ENCODE results near the gene CTU2. TPM values are rescaled to one million over a fixed set of nuclear protein-coding genes. Genes with fewer than 3 reads are reported as not detected.

CTU2 gene
- total RNA-seq, 3 donors from 2014 or later = 7.3 to 8.2 (median 7.8) TPM

- Histone ChIP-seq H3K36me3 (peaks cover 21% of the 10 kb centered on the region), H3K4me3 (no peak overlapping the region), H3K27ac (no peak overlapping the region), H3K4me1 (no peaks in the 10 kb centered on the region), H3K27me3 (no peaks in the 10 kb centered on the region), H3K9me3 (no peaks in the 10 kb centered on the region)
- DNase-seq (ENCODE audit: low spot score in 2 of 2) = no peak
- TF ChIP-seq CTCF (IDR thresholded peaks at IDR 0.05) (no peak), POLR2A (IDR thresholded peaks at IDR 0.05) (no peak), POLR2AphosphoS5 (IDR thresholded peaks at IDR 0.05) (no peak)
- intact Hi-C loops (cut with DNase I; ENCODE audit: low total_unique reads) = no loop called here
Observed at GRCh38 chr16:88715312-88716190, 9.2 kb downstream of the CTU2 start.

- DNase-seq (ENCODE audit: low spot score in 2 of 2) = no peak
- no peak for TF ChIP-seq POLR2A (IDR thresholded peaks at IDR 0.05)
- TF ChIP-seq CTCF (IDR thresholded peaks at IDR 0.05) = no peak
- TF ChIP-seq POLR2AphosphoS5 (IDR thresholded peaks at IDR 0.05) = no peak
- no peak overlapping the region for H3K27ac ChIP-seq
- H3K36me3 ChIP-seq = peaks cover 21% of the 10 kb centered on the region
- H3K4me3 ChIP-seq = no peak overlapping the region
- no peaks in the 10 kb centered on the region for H3K9me3 ChIP-seq
- no peaks in the 10 kb centered on the region for H3K27me3 ChIP-seq
- H3K4me1 ChIP-seq = no peaks in the 10 kb centered on the region
- intact Hi-C loops (cut with DNase I; ENCODE audit: low total_unique reads) = no loop called here
Observed at GRCh38 chr16:88716201-88716600, 9.9 kb downstream of the CTU2 start.

- no peak overlapping the region for H3K27ac ChIP-seq
- no peaks in the 10 kb centered on the region for H3K27me3 ChIP-seq
- H3K36me3 ChIP-seq = peaks cover 21% of the 10 kb centered on the region
- intact Hi-C loops (cut with DNase I; ENCODE audit: low total_unique reads) = no loop called here
- H3K9me3 ChIP-seq = no peaks in the 10 kb centered on the region
- no peaks in the 10 kb centered on the region for H3K4me1 ChIP-seq
- H3K4me3 ChIP-seq = no peak overlapping the region
- DNase-seq (ENCODE audit: low spot score in 2 of 2) = no peak
- TF ChIP-seq POLR2A (IDR thresholded peaks at IDR 0.05) (no peak), POLR2AphosphoS5 (IDR thresholded peaks at IDR 0.05) (no peak), CTCF (IDR thresholded peaks at IDR 0.05) (no peak)
Observed at GRCh38 chr16:88716601-88717001, 10.3 kb downstream of the CTU2 start.

GRCh38 chr16:88718178-88718577, 11.9 kb downstream of the CTU2 start:
- intact Hi-C loops (cut with DNase I; ENCODE audit: low total_unique reads) = no loop called here
- no peaks in the 10 kb centered on the region for H3K4me1 ChIP-seq
- no peak overlapping the region for H3K4me3 ChIP-seq
- no peaks in the 10 kb centered on the region for H3K9me3 ChIP-seq
- H3K36me3 ChIP-seq = peaks cover 21% of the 10 kb centered on the region
- no peak for DNase-seq (ENCODE audit: low spot score in 2 of 2)
- TF ChIP-seq POLR2AphosphoS5 (IDR thresholded peaks at IDR 0.05) (no peak), POLR2A (IDR thresholded peaks at IDR 0.05) (no peak), CTCF (IDR thresholded peaks at IDR 0.05) (no peak)
- no peaks in the 10 kb centered on the region for H3K27me3 ChIP-seq
- no peak overlapping the region for H3K27ac ChIP-seq

GRCh38 chr16:88719267-88719932, 13.1 kb downstream of the CTU2 start:
- H3K27ac ChIP-seq = no peak overlapping the region
- intact Hi-C loops (cut with DNase I; ENCODE audit: low total_unique reads) = no loop called here
- no peak overlapping the region for H3K4me3 ChIP-seq

More at GRCh38 chr16:88719267-88719932, 13.1 kb downstream of the CTU2 start:
- no peak for DNase-seq (ENCODE audit: low spot score in 2 of 2)
- no peaks in the 10 kb centered on the region for H3K4me1 ChIP-seq
- no peaks in the 10 kb centered on the region for H3K9me3 ChIP-seq
- H3K27me3 ChIP-seq = no peaks in the 10 kb centered on the region
- H3K36me3 ChIP-seq = peaks cover 21% of the 10 kb centered on the region
- TF ChIP-seq POLR2AphosphoS5 (IDR thresholded peaks at IDR 0.05) (no peak), POLR2A (IDR thresholded peaks at IDR 0.05) (no peak), CTCF (IDR thresholded peaks at IDR 0.05) (no peak)

Measured in breast epithelium (tissue), 4 donors.